Duodenal mucosa (tissue), 2 donors: ENCODE data around the gene MPND.

Experiments
- H3K27ac ChIP-seq: one replicate; pipeline ENCODE4 v1.7.0; 2013; ENCODE audit warnings: low read depth, low read length
- H3K27me3 ChIP-seq, 2 donors: one replicate each; pipeline ENCODE4 v1.7.0; 2013; ENCODE audit warnings: low read length in 2 of 2, control low read depth in 1 of 2; ENCODE audit not compliant: insufficient read depth in 2 of 2, control insufficient read depth in 1 of 2
- H3K36me3 ChIP-seq, 2 donors: one replicate each; pipeline ENCODE4 v1.7.0; 2013; ENCODE audit warnings: low read length in 2 of 2, control low read depth in 1 of 2; ENCODE audit not compliant: insufficient read depth in 2 of 2, control insufficient read depth in 1 of 2
- H3K4me1 ChIP-seq, 2 donors: one replicate each; pipeline ENCODE4 v1.7.0; 2013; ENCODE audit warnings: low read length in 2 of 2, control low read depth in 1 of 2; ENCODE audit not compliant: insufficient read depth in 2 of 2, control insufficient read depth in 1 of 2
- H3K4me3 ChIP-seq, 2 donors: one replicate each; pipeline ENCODE4 v1.7.0; 2013; ENCODE audit warnings: low read length in 2 of 2, low read depth in 1 of 2
- H3K9ac ChIP-seq, 2 donors: one replicate each; pipeline ENCODE4 v1.7.0; 2013; ENCODE audit warnings: low read length in 2 of 2, low read depth in 1 of 2
- H3K9me3 ChIP-seq, 2 donors: one replicate each; pipeline ENCODE4 v1.7.0; 2013; ENCODE audit warnings: low read length in 2 of 2, control low read depth in 1 of 2; ENCODE audit not compliant: control insufficient read depth in 1 of 2

The MPND gene

DNA sequence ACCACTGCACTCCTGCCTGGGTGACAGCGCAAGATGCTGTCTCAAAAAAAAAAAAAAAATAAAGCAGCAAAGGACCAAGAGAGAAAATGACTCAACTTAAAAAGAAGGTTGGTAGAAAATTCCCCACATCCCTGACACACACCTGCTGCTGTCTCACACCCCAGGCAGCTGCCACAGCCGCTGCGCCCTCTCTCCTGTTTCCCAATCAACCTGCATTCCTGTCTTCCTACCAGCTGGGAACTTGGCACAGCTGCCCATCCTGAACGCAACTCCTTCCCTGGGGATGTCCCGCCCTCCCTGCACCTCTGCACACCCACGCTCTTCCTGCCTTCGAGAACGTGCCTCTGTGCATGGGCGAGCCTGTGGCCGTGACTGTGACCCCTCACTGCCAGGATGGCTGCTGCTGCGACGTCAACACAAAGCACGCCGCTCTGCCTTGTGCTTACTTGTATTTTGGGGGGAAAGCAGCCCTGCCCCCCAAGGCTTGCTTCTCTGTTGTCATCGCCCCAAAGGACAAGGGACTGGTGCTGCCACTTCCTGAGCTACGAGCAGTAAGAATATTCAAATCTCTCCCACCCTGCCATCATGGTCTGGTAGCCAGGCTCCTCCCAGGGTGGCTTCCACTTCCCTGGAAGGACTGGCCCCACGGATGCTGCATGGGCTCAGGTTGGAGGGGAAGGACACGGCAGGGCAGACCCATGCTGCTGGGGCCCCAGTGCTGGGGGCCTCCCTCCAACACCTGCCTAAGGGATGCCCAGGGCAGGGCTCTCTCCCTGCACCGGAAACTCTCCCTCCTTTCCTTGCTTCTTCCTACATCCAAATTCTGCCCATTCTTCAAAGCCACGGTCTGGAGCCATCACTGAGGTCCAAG lies 36.3 kb downstream of the MPND start:
- H3K4me1 ChIP-seq, result peaks cover 55 to 58% of the 10 kb centered on the region in 2 donors
- H3K4me3 ChIP-seq, result no peak overlapping the region
- no peaks in the 10 kb centered on the region for H3K9me3 ChIP-seq
- H3K36me3 ChIP-seq, result peaks cover 0 to 15% of the 10 kb centered on the region in 2 donors
- no peak overlapping the region for H3K9ac ChIP-seq
- no peak overlapping the region for H3K27ac ChIP-seq
- no peaks in the 10 kb centered on the region for H3K27me3 ChIP-seq

DNA sequence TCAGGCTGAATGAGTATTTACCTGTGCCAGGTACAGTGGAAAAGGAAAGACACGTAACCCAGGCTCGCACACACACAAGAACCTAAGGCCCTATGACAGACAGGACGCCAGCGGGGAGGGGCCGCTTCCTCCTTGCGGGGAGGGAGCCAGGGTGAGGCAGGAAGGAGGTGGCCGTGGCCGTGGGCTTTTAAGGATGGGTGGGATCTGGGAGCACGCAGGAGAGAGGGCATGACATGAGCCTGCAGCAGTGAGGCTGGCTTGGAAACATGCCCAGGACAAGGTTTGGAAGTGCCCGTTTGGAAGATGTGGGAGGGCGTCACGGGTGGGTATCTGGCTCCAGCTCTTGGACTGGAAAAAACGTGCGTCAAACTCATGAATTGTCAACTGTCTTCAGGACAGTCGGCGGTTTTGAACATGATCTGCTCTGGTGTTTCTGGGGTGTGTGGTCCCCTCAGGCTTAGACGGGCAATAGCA lies 36.9 kb downstream of the MPND start:
- H3K4me1 ChIP-seq, result peaks cover 52 to 54% of the 10 kb centered on the region in 2 donors
- H3K4me3 ChIP-seq, result no peak overlapping the region
- no peak overlapping the region for H3K9ac ChIP-seq
- H3K36me3 ChIP-seq, result peaks cover 0 to 22% of the 10 kb centered on the region in 2 donors
- no peaks in the 10 kb centered on the region for H3K27me3 ChIP-seq
- H3K9me3 ChIP-seq, result no peaks in the 10 kb centered on the region
- H3K27ac ChIP-seq, result peak overlapping the region; percentile 6

DNA sequence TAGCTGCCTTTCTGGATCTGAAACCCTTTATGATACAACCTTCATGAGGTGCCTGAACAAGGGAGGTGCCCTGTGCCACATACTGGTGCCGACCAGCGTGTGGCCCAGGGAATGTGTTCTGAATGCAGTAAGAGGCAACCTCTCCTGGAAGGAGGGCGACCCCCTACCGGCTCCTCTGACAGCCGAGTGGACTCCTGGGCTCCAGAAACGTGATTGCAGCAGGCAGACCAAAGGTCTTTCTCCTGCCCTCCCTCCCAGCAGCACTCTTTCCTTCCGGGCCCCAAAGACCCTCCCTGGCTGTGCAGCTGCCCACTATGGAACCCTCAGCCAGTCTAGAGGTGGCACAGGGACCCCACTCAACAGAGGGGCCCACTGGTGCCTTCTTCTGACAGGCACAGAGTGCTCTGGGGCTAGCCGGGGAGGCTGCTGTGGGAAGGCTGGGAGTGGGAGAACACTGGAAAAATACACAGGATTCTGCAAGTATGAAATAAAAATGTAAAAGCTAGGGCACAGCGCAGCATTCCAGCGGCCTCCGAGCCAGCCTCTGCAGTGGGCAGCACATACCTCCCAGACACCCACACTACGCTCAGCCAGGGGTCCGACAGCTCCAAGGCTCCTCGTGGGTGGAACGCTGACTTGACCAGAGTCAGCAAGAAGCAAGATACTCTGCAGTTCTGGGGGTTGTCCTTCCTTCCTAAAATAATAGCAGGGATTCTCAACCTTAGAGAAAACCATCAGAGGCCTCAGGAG lies 42.1 kb downstream of the MPND start:
- Histone ChIP-seq H3K9ac (no peak overlapping the region), H3K27ac (no peak overlapping the region), H3K4me1 (peaks cover 32 to 36% of the 10 kb centered on the region in 2 donors), H3K9me3 (no peaks in the 10 kb centered on the region), H3K36me3 (peaks cover 5 to 35% of the 10 kb centered on the region in 2 donors), H3K27me3 (no peaks in the 10 kb centered on the region), H3K4me3 (no peak overlapping the region)

DNA sequence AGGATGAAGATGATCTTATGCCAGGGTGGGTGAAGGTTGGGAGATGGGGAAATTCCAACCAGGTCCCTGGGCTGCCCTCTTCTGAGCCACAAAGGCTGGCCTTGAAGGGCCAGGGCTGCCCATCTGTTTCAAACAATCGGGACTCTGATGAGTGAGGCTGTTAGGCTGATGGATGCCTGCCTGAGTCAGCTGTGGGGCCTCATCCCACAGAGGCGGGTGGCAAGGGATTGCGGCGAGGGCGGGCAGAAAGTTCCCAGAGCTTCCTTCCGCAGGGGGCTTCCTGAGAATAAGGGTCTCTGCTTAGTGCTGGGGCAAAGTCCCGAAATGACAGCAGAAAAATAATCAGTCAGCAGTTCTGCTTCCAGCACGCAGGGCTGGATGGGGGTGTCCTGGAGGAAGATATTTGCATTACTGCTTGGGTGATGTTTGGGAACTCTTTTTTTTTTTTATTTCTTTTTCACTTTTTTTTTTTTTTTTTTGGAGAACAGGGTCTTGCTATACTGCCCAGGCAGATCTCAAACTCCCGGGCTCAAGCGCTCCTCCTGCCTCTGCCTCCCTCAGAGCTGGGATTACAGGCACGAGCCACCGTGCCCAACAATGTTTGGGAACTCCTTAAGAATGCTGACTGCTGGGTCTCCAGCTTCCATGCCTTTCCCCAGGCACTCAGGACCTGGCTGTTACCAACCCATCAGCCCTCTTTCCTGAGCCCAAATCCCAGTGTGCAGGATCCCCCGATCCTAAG lies 42.9 kb downstream of the MPND start:
- no peak overlapping the region for H3K27ac ChIP-seq
- H3K4me3 ChIP-seq, result no peak overlapping the region
- H3K36me3 ChIP-seq, result peaks cover 5 to 35% of the 10 kb centered on the region in 2 donors
- no peak overlapping the region for H3K9ac ChIP-seq
- no peaks in the 10 kb centered on the region for H3K27me3 ChIP-seq
- H3K4me1 ChIP-seq, result peaks cover 37 to 38% of the 10 kb centered on the region in 2 donors
- no peaks in the 10 kb centered on the region for H3K9me3 ChIP-seq

DNA sequence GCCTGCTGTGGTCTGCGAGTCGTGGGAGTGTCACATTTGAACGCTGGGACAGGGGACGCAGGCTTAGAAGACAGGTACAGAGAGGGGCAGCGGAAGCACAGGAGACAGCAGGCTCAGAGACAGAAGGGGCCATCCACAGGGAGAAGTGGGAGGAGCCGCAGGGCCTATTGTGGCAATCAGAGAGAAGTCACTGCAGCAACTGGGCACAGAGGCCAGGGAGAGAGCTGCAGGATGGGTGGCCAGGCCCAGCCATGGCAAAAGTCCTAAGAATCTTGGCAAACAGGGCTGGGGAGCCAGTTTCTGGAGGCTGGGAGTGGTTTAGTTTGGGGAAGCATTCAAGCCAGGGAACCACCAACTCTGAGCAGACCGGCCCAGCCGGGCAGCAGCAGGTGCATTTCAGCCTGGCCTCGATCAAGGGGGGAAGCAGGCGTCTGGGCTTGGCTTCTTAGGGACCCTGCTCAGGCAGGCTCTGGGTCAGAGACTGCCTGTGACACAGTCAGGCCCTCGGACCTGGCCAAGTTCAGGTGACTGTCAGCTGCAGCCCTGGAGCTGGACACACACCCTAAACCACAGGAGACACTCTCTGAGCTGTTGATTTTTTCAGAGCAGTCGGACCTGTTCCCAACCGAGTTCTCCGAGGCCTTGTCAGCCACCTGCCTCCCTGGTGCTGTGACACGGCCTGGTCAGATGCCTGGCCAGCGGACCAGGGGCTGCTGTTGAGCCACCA lies 45.1 kb downstream of the MPND start:
- no peaks in the 10 kb centered on the region for H3K9me3 ChIP-seq
- H3K36me3 ChIP-seq, result peaks cover 5 to 34% of the 10 kb centered on the region in 2 donors
- H3K4me3 ChIP-seq, result no peak overlapping the region
- peaks cover 49 to 51% of the 10 kb centered on the region in 2 donors for H3K4me1 ChIP-seq
- H3K27me3 ChIP-seq, result no peaks in the 10 kb centered on the region
- H3K27ac ChIP-seq, result no peak overlapping the region
- no peak overlapping the region for H3K9ac ChIP-seq

DNA sequence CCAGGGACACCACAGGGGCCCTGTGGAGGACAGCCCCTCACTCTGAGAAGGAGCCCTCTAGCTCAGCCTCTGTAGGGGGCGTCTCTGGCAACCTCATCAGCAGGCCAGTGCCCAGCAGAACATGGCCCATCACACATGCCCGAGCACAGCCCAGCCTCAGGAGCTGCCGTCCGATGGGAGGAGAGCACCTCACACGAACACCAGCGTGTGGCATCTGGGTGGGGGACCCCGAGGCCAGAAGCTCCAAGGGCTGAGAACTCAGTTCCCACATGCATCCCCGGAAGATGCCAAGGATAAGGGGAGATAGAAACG lies 45.7 kb downstream of the MPND start:
- no peak overlapping the region for H3K9ac ChIP-seq
- no peak overlapping the region for H3K27ac ChIP-seq
- no peaks in the 10 kb centered on the region for H3K27me3 ChIP-seq
- no peaks in the 10 kb centered on the region for H3K9me3 ChIP-seq
- peaks cover 52 to 54% of the 10 kb centered on the region in 2 donors for H3K4me1 ChIP-seq
- H3K4me3 ChIP-seq, result no peak overlapping the region
- peaks cover 5 to 31% of the 10 kb centered on the region in 2 donors for H3K36me3 ChIP-seq

DNA sequence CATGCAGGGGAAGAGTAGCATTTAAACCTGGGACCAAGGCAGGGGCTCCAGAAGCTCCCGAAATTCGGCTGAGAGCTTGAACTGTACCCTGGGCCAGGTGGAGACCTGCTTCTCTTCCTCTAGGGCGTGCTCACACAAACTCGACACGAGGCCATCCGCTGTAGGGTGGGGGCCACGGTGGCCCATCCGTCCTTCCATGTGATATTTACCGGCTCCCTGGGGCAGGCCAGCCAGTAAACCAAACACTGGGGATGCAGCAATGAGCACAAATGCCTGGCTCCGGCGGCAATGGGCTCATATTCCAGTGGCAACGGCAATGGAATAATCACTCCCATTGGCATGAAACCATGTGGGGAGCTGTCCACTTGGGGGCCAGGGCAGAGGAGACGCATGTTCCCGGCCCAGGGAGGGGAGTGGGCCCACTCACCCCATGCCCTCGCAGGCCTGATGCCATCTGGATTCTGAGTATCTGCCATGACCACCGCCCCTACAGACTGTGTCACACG lies 46.2 kb downstream of the MPND start:
- Histone ChIP-seq H3K9ac (peak overlapping the region in 1 of 2 donors; percentile 59), H3K4me3 (peak overlapping the region in 1 of 2 donors; percentile 45), H3K36me3 (peaks cover 7 to 33% of the 10 kb centered on the region in 2 donors), H3K27me3 (no peaks in the 10 kb centered on the region), H3K9me3 (no peaks in the 10 kb centered on the region), H3K4me1 (peaks cover 57 to 58% of the 10 kb centered on the region in 2 donors), H3K27ac (peak overlapping the region; percentile 26)

DNA sequence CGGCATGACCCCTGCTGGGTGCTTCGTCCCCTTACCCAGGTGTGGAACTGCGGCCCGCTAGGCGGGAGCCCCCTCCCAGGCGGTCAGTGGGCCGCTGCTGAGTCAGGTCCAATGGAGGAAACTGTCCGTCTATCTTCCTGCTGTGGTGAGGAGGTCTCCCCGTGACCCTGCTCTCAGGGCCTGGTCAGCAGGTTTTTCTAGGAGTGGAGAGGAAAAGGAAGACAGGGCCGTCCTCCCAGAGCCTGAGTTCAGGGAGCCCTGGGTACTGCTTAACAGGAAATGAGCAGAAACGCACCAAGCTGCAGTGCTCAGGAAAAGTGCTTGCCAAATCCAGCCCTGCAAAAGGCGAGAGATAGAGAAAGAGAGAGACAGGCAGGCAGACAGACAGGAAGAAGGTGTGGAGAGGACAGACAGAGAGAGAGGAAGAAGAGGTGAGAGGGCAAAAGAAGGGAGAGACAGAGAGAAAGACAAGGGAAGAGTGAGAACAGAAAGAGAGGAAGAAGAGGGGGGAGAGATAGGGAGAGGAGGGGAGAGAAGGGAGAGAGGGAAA lies 46.7 kb downstream of the MPND start:
- peak overlapping the region; percentile 47 to 59 for H3K9ac ChIP-seq
- peak overlapping the region; percentile 26 for H3K27ac ChIP-seq
- H3K4me3 ChIP-seq, result peak overlapping the region; percentile 45 to 55
- H3K27me3 ChIP-seq, result no peaks in the 10 kb centered on the region
- H3K9me3 ChIP-seq, result no peaks in the 10 kb centered on the region
- peaks cover 57 to 59% of the 10 kb centered on the region in 2 donors for H3K4me1 ChIP-seq
- H3K36me3 ChIP-seq, result peaks cover 10 to 33% of the 10 kb centered on the region in 2 donors
